ENCODE data around the gene HRCT1.
"Not testable (repeated sequence)": the region's sequence is repeated elsewhere in the genome, so short reads cannot be mapped to it uniquely, and the experiment has no call there.

Gene HRCT1

GRCh38 chr9:35905912-35906679, at the start of gene HRCT1:
TSS of gene HRCT1 (plus strand) at chr9:35906202. CDS start at chr9:35906288, 86 bp downstream.
- DNase-seq (ENCODE audit: low read depth) = no peak

GRCh38 chr9:35856206-35856605, 49.8 kb upstream of the HRCT1 start:
- DNase-seq (ENCODE audit: low read depth) = no peak

- DNase-seq (ENCODE audit: low read depth) = no peak
Measured at GRCh38 chr9:35856882-35857281, 49.1 kb upstream of the HRCT1 start.

- DNase-seq (ENCODE audit: low read depth) = no peak
Measured at GRCh38 chr9:35858458-35858857, 47.5 kb upstream of the HRCT1 start.

- DNase-seq (ENCODE audit: low read depth) = no peak
Measured at GRCh38 chr9:35859310-35859989, 46.6 kb upstream of the HRCT1 start.

- no peak for DNase-seq (ENCODE audit: low read depth)
Measured at GRCh38 chr9:35859990-35860339, 46.0 kb upstream of the HRCT1 start.

- DNase-seq (ENCODE audit: low read depth) = no peak
Measured at GRCh38 chr9:35861161-35861897, 44.7 kb upstream of the HRCT1 start.

GRCh38 chr9:35862328-35862727, 43.7 kb upstream of the HRCT1 start:
- no peak for DNase-seq (ENCODE audit: low read depth)

- DNase-seq (ENCODE audit: low read depth) = no peak
Measured at GRCh38 chr9:35863583-35863982, 42.4 kb upstream of the HRCT1 start.

- DNase-seq (ENCODE audit: low read depth) = no peak
Measured at GRCh38 chr9:35864695-35865255, 41.2 kb upstream of the HRCT1 start.

GRCh38 chr9:35867538-35867937, 38.5 kb upstream of the HRCT1 start:
- no peak for DNase-seq (ENCODE audit: low read depth)

- no peak for DNase-seq (ENCODE audit: low read depth)
Measured at GRCh38 chr9:35868933-35869332, 37.1 kb upstream of the HRCT1 start.

GRCh38 chr9:35869621-35870216, 36.3 kb upstream of the HRCT1 start:
- DNase-seq (ENCODE audit: low read depth) = no peak

- no peak for DNase-seq (ENCODE audit: low read depth)
Measured at GRCh38 chr9:35870351-35870923, 35.6 kb upstream of the HRCT1 start, which contains the start of gene OR13J1. TSS of gene OR13J1 (minus strand) at chr9:35870401. CDS start at chr9:35870401, 0 bp downstream.

- DNase-seq (ENCODE audit: low read depth) = no peak
Measured at GRCh38 chr9:35871545-35871944, 34.5 kb upstream of the HRCT1 start.

- no peak for DNase-seq (ENCODE audit: low read depth)
Measured at GRCh38 chr9:35872505-35872904, 33.5 kb upstream of the HRCT1 start.

GRCh38 chr9:35882263-35882848, 23.6 kb upstream of the HRCT1 start:
- peak; percentile 50 for DNase-seq (ENCODE audit: low read depth)

GRCh38 chr9:35882996-35883395, 23.0 kb upstream of the HRCT1 start:
- DNase-seq (ENCODE audit: low read depth) = no peak

- DNase-seq (ENCODE audit: low read depth) = not testable (repeated sequence)
Measured at GRCh38 chr9:35884908-35885307, 21.1 kb upstream of the HRCT1 start.

GRCh38 chr9:35891646-35892045, 14.4 kb upstream of the HRCT1 start:
- no peak for DNase-seq (ENCODE audit: low read depth)

GRCh38 chr9:35892051-35892450, 14.0 kb upstream of the HRCT1 start:
- DNase-seq (ENCODE audit: low read depth) = no peak

All from stimulated activated CD8-positive, alpha-beta memory T cell treated with anti-CD3 and anti-CD28 coated beads, Interleukin-12 subunit alpha, Interleukin-12 subunit beta, amount 100 ng/mL, for 4 hours (primary cell).